Keratinocyte (primary cell): ENCODE measurements around the gene CRYBA2.

Experiments
- EZH2 ChIP-seq: IDR thresholded peaks from one replicate; pipeline ENCODE4 v1.6.1; 2012; ENCODE audit warnings: inconsistent platforms, mild to moderate bottlenecking, low read length, moderate library complexity
- TF ChIP-seq, protein P1 (sequence below), 3 experiments: IDR thresholded peaks in 1 of 3; conservative IDR thresholded peaks in 1 of 3; optimal IDR thresholded peaks in 1 of 3; 2 replicates in 2 of 3; 3 replicates in 1 of 3; pipeline versions ENCODE3 to v1.5.1; 2011; ENCODE audit warnings: low read length in 3 of 3, mild to moderate bottlenecking in 3 of 3, moderate library complexity in 2 of 3, control low read depth in 1 of 3, inconsistent platforms in 1 of 3; ENCODE audit not compliant: insufficient read depth in 2 of 3; ENCODE audit errors: extremely low read depth in 1 of 3

DNA sequence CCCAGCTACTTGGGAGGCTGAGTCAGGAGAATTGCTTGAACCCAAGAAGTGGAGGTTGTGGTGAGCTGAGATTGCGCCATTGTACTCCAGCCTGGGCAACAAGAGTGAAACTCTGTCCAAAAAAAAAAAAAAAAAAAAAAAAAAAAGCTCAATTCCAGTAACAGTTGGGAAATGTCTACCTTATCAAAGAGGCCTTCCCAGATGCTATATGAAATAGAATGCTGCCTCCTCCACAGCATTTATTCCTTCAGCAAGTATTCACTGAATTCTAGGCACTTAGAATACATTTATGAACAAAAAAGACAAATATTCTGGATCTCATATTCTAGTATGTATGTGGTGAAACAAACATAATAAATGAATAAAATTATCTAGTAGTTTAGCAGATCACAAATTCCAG is 46.6 kb downstream of the CRYBA2 start:
- TF ChIP-seq, protein P1, sequence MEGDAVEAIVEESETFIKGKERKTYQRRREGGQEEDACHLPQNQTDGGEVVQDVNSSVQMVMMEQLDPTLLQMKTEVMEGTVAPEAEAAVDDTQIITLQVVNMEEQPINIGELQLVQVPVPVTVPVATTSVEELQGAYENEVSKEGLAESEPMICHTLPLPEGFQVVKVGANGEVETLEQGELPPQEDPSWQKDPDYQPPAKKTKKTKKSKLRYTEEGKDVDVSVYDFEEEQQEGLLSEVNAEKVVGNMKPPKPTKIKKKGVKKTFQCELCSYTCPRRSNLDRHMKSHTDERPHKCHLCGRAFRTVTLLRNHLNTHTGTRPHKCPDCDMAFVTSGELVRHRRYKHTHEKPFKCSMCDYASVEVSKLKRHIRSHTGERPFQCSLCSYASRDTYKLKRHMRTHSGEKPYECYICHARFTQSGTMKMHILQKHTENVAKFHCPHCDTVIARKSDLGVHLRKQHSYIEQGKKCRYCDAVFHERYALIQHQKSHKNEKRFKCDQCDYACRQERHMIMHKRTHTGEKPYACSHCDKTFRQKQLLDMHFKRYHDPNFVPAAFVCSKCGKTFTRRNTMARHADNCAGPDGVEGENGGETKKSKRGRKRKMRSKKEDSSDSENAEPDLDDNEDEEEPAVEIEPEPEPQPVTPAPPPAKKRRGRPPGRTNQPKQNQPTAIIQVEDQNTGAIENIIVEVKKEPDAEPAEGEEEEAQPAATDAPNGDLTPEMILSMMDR (optimal IDR thresholded peaks at IDR 0.05 in 1 of 3, IDR thresholded peaks at IDR 0.05 in 1 of 3, conservative IDR thresholded peaks at IDR 0.05 in 1 of 3; ENCODE audit: extremely low read depth in 1 of 3, insufficient read depth in 2 of 3, low read length in 3 of 3), result no peak
- no peak for TF ChIP-seq EZH2
